HepG2 (cell line): Measurements from ENCODE around the gene CDH23. TPM values are rescaled to one million over a fixed set of nuclear protein-coding genes. Genes with fewer than 3 reads are reported as not detected.

Experiments
- ATAC-seq: fragments of 200-7000 bp; cut with Tn5 transposase; 3 replicates; pipeline ENCODE4 v1.9.1; 2020; ENCODE audit warnings: mild to moderate bottlenecking, moderate library complexity
- BruUV-seq: library from RNA; stranded (reverse); fragments of 400-500 nt; replicated peaks from 2 replicates; lab custom pipeline; 2021; lab: Mats Ljungman, UMichigan
- CTCF ChIA-PET: fragments of 300-600 bp; formaldehyde crosslinking; extraction: SDS; loops from one replicate; lab custom pipeline; 2021; ENCODE audit warnings: low total read pairs, inconsistent platforms, low intra/inter-chr PET ratio; lab: Yijun Ruan, JAX
- POLR2A ChIA-PET: fragments of 350-600 bp; sonication (Branson Sonifier 250); formaldehyde crosslinking; loops from one replicate; lab custom pipeline; 2020; ENCODE audit warnings: antibody characterized with exemption, inconsistent platforms; lab: Yijun Ruan, JAX
- DNase-seq: peaks from one replicate; pipeline ENCODE4 v3.0.0-alpha.2; 2015; ENCODE audit warnings: low spot score
- FAIRE-seq: peaks from 3 replicates; lab custom pipeline; 2011; peaks lifted over from hg19 to GRCh38; lab: Jason Lieb, UNC
- H2AFZ ChIP-seq: one replicate; pipeline ENCODE4 v1.6.1; 2011; ENCODE audit warnings: low read length, inconsistent platforms
- H3K27ac ChIP-seq: fragments of 300-600 bp; 3 replicates; pipeline ENCODE4 v1.8.0; 2011; ENCODE audit warnings: mixed run types, mild to moderate bottlenecking, mixed read lengths, low read length, inconsistent platforms; ENCODE audit not compliant: insufficient read depth; ENCODE audit errors: extremely low read length
- H3K27me3 ChIP-seq, 2 experiments: fragments of 200-600 bp in 1 of 2; 2 replicates in 1 of 2; 3 replicates in 1 of 2; pipeline versions ENCODE4 v1.6.0 to v1.8.0; 2011; ENCODE audit warnings: low read length in 2 of 2, mild to moderate bottlenecking in 2 of 2, moderate library complexity in 2 of 2, inconsistent platforms in 1 of 2; ENCODE audit not compliant: insufficient read depth in 2 of 2, control insufficient read depth in 1 of 2
- H3K36me3 ChIP-seq, 2 experiments: fragments of 200-600 bp in 1 of 2; replicated peaks in 1 of 2; 2 replicates in 1 of 2; 3 replicates in 1 of 2; pipeline versions ENCODE4 v1.5.1 to v1.8.0; 2011; ENCODE audit warnings: low read length in 2 of 2, inconsistent platforms in 1 of 2; ENCODE audit not compliant: insufficient read depth in 2 of 2, control insufficient read depth in 1 of 2
- H3K4me1 ChIP-seq: 2 replicates; pipeline ENCODE4 v1.5.1; 2012; ENCODE audit warnings: low read length, inconsistent platforms; ENCODE audit not compliant: insufficient read depth
- H3K4me2 ChIP-seq: 2 replicates; pipeline ENCODE4 v1.6.0; 2011; ENCODE audit warnings: low read depth, low read length, inconsistent platforms
- H3K4me3 ChIP-seq, 3 experiments: fragments of 200-600 bp in 1 of 3; sonication (generic), shearing (Covaris generic) in 1 of 3; replicated peaks in 1 of 3; 2 replicates each; pipeline ENCODE4 v1.5.1; 2011 to 2016; ENCODE audit warnings: low read length in 3 of 3, inconsistent platforms in 2 of 3, low read depth in 2 of 3, mild to moderate bottlenecking in 2 of 3, control low read depth in 1 of 3, mixed read lengths in 1 of 3; ENCODE audit not compliant: insufficient read depth in 1 of 3
- H3K79me2 ChIP-seq: one replicate; pipeline ENCODE4 v1.6.1; 2011; ENCODE audit warnings: low read length, inconsistent platforms; ENCODE audit not compliant: insufficient read depth
- H3K9ac ChIP-seq: 2 replicates; pipeline ENCODE4 v1.6.0; 2011; ENCODE audit warnings: mild to moderate bottlenecking, low read depth, low read length, inconsistent platforms; ENCODE audit not compliant: insufficient read depth
- H3K9me3 ChIP-seq: 2 replicates; pipeline ENCODE4 v1.5.1; 2012; ENCODE audit warnings: mild to moderate bottlenecking, low read length
- H4K20me1 ChIP-seq: 2 replicates; pipeline ENCODE4 v1.6.0; 2011; ENCODE audit warnings: inconsistent platforms, mild to moderate bottlenecking, low read length, moderate library complexity; ENCODE audit not compliant: insufficient read depth
- AKAP8 ChIP-seq: sonication (generic); formaldehyde crosslinking; IDR thresholded peaks from 2 replicates; pipeline ENCODE4 v1.5.1; 2020; ENCODE audit warnings: mild to moderate bottlenecking, missing genetic modification reagents
- GATAD1 ChIP-seq: IDR thresholded peaks from 2 replicates; pipeline ENCODE4 v1.6.1; 2016; ENCODE audit warnings: missing genetic modification reagents, missing compliant biosample characterization
- JUN ChIP-seq: sonication (generic); formaldehyde crosslinking; IDR thresholded peaks from 2 replicates; pipeline ENCODE4 v1.4.0; 2020; ENCODE audit warnings: mild to moderate bottlenecking, missing genetic modification reagents
- MTF1 ChIP-seq: sonication (generic); formaldehyde crosslinking; IDR thresholded peaks from 2 replicates; pipeline ENCODE4 v1.5.0; 2020; ENCODE audit warnings: missing genetic modification reagents
- PHF20 ChIP-seq: sonication (generic); formaldehyde crosslinking; IDR thresholded peaks from 2 replicates; pipeline ENCODE4 v1.5.0; 2020; ENCODE audit warnings: mild to moderate bottlenecking, missing genetic modification reagents
- REL ChIP-seq: sonication (generic); formaldehyde crosslinking; conservative IDR thresholded peaks from 2 replicates; pipeline ENCODE4 v1.8.0; 2022; ENCODE audit warnings: mild to moderate bottlenecking, missing genetic modification reagents, moderate library complexity
- SPEN ChIP-seq: sonication (generic); formaldehyde crosslinking; IDR thresholded peaks from 2 replicates; pipeline ENCODE4 v1.5.1; 2020; ENCODE audit warnings: low read depth, mild to moderate bottlenecking, missing genetic modification reagents
- SYNCRIP ChIP-seq: fragments of 200-400 bp; formaldehyde crosslinking; IDR thresholded peaks from 2 replicates; pipeline ENCODE4 v1.6.1; 2018; ENCODE audit warnings: mild to moderate bottlenecking, low read depth, low read length; ENCODE audit not compliant: insufficient read depth
- ZFP62 ChIP-seq: sonication (generic); formaldehyde crosslinking; IDR thresholded peaks from 2 replicates; pipeline ENCODE4 v1.4.0; 2020; ENCODE audit warnings: missing genetic modification reagents
- ZMYM3 ChIP-seq: sonication (generic); formaldehyde crosslinking; IDR thresholded peaks from 2 replicates; pipeline ENCODE4 v1.5.1; 2020; ENCODE audit warnings: mild to moderate bottlenecking, missing genetic modification reagents
- ZNF296 ChIP-seq: sonication (generic); formaldehyde crosslinking; conservative IDR thresholded peaks from 2 replicates; pipeline ENCODE4 v1.5.0; 2020; ENCODE audit warnings: mild to moderate bottlenecking, missing genetic modification reagents
- ZSCAN29 ChIP-seq: sonication (generic); formaldehyde crosslinking; conservative IDR thresholded peaks from 2 replicates; pipeline ENCODE4 v1.4.0; 2020; ENCODE audit warnings: mild to moderate bottlenecking, missing genetic modification reagents
- WGBS: methylation state at CpG from one replicate; pipeline ENCODE4 v1.1.6; 2017; ENCODE audit warnings: low lambda C conversion rate; 5-methylcytosine and 5-hydroxymethylcytosine counted together
- in situ Hi-C: cut with HindIII; loops from 2 replicates; pipeline ENCODE4 v1.10.0; 2017; ENCODE audit warnings: low pct_unique_long_range_greater_than_20kb; ENCODE audit not compliant: extremely low pct_ligation_motif_present
- intact Hi-C: fragments of 100-400 bp; cut with micrococcal nuclease; formaldehyde crosslinking; loops from one replicate; pipeline ENCODE4 v1.10.0; 2022; ENCODE audit not compliant: unreplicated experiment
- polyA plus RNA-seq, 8 experiments: library from polyadenylated mRNA; depleted of rRNA in 3 of 8; stranded (reverse) in 7 of 8; unstranded in 1 of 8; fragments of >200 nt; fragmentation: Illumina TruSeq in 4 of 8; extraction: Trizol in 4 of 8; gene quantifications; 2 replicates each; pipeline versions ENCODE4 v1.2.1 to v1.2.3, GENCODE V29; 2011 to 2016; ENCODE audit warnings: low read depth in 4 of 8, missing spikeins in 1 of 8, mixed read lengths in 1 of 8; ENCODE audit not compliant: insufficient read depth in 1 of 8
- total RNA-seq, 5 experiments: library from RNA; depleted of rRNA; stranded (reverse); fragments of >200 nt; fragmentation: Illumina TruSeq; extraction: Trizol; gene quantifications; 2 replicates each; pipeline ENCODE4 v1.2.3, GENCODE V29; 2016; ENCODE audit warnings: low read depth in 1 of 5
- TF ChIP-seq, protein P1 (sequence below): sonication (generic); formaldehyde crosslinking; IDR thresholded peaks from 2 replicates; pipeline ENCODE4 v1.5.1; 2020; ENCODE audit warnings: missing genetic modification reagents, mild to moderate bottlenecking, borderline replicate concordance
- TF ChIP-seq, protein P2 (sequence below): IDR thresholded peaks from 2 replicates; pipeline ENCODE4 v1.6.1; 2016; ENCODE audit warnings: missing genetic modification reagents, missing compliant biosample characterization
- TF ChIP-seq, protein P3 (sequence below): sonication (generic); formaldehyde crosslinking; IDR thresholded peaks from 2 replicates; pipeline ENCODE4 v1.4.0; 2020; ENCODE audit warnings: missing genetic modification reagents, borderline replicate concordance
- TF ChIP-seq, protein P4 (sequence below): sonication (generic); formaldehyde crosslinking; IDR thresholded peaks from 2 replicates; pipeline ENCODE4 v1.5.0; 2020; ENCODE audit warnings: missing genetic modification reagents
- TF ChIP-seq, protein P5 (sequence below): sonication (generic); formaldehyde crosslinking; IDR thresholded peaks from 2 replicates; pipeline ENCODE4 v1.8.1; 2023; ENCODE audit warnings: missing genetic modification reagents, mild to moderate bottlenecking, borderline replicate concordance
- TF ChIP-seq, protein P6 (sequence below): IDR thresholded peaks from 2 replicates; pipeline ENCODE4 v1.6.1; 2018; ENCODE audit warnings: missing genetic modification reagents, mild to moderate bottlenecking, missing compliant biosample characterization
- TF ChIP-seq, protein P7 (sequence below): sonication (generic); formaldehyde crosslinking; IDR thresholded peaks from 2 replicates; pipeline ENCODE4 v1.4.0; 2020; ENCODE audit warnings: missing genetic modification reagents

The CDH23 gene
- total and polyA plus RNA-seq, 2 of the 13 experiments (the other 11 are each of a cell fraction or from before 2014, with no cell fraction given) = 0.13 TPM; not detected in 1

DNA sequence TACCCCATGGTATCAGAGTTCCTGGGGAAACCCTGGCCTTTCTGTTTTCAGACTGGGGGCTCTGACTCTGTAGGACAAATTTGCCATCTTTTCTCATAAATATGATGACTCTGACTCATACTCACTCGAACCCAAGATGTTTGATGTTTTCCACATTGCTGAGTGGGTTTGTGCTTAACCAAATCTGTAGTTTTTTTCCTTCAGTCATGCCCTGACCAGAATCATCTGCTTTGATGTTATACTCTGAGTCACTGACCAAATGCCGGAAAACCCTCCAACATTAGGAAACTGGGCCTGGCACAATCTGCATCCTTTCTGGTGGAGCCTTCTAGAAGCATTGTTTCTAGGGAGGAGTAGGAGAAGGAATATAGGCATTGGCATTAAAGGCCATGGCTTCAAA lies 204.1 kb downstream of the CDH23 start:
- no peak for FAIRE-seq
- no peak overlapping the region for H3K4me3 ChIP-seq
- DNase-seq = no peak
- TF ChIP-seq ZFP62 (CRISPR knock-in tag) = no peak
- no peak for TF ChIP-seq AKAP8 (CRISPR knock-in tag)
- TF ChIP-seq SPEN (CRISPR knock-in tag) = no peak
- TF ChIP-seq ZMYM3 = no peak
- TF ChIP-seq, protein P1, sequence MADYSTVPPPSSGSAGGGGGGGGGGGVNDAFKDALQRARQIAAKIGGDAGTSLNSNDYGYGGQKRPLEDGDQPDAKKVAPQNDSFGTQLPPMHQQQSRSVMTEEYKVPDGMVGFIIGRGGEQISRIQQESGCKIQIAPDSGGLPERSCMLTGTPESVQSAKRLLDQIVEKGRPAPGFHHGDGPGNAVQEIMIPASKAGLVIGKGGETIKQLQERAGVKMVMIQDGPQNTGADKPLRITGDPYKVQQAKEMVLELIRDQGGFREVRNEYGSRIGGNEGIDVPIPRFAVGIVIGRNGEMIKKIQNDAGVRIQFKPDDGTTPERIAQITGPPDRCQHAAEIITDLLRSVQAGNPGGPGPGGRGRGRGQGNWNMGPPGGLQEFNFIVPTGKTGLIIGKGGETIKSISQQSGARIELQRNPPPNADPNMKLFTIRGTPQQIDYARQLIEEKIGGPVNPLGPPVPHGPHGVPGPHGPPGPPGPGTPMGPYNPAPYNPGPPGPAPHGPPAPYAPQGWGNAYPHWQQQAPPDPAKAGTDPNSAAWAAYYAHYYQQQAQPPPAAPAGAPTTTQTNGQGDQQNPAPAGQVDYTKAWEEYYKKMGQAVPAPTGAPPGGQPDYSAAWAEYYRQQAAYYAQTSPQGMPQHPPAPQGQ (CRISPR knock-in tag) = no peak
- no peak for TF ChIP-seq GATAD1 (CRISPR knock-in tag)
- TF ChIP-seq, protein P2, sequence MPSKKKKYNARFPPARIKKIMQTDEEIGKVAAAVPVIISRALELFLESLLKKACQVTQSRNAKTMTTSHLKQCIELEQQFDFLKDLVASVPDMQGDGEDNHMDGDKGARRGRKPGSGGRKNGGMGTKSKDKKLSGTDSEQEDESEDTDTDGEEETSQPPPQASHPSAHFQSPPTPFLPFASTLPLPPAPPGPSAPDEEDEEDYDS (CRISPR knock-in tag) = no peak
- TF ChIP-seq, protein P3, sequence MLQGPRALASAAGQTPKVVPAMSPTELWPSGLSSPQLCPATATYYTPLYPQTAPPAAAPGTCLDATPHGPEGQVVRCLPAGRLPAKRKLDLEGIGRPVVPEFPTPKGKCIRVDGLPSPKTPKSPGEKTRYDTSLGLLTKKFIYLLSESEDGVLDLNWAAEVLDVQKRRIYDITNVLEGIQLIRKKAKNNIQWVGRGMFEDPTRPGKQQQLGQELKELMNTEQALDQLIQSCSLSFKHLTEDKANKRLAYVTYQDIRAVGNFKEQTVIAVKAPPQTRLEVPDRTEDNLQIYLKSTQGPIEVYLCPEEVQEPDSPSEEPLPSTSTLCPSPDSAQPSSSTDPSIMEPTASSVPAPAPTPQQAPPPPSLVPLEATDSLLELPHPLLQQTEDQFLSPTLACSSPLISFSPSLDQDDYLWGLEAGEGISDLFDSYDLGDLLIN (CRISPR knock-in tag) = no peak
- no peak for TF ChIP-seq JUN (CRISPR knock-in tag)
- no peak for TF ChIP-seq PHF20 (CRISPR knock-in tag)
- TF ChIP-seq ZSCAN29 (CRISPR knock-in tag) = no peak
- TF ChIP-seq REL (CRISPR knock-in tag) = no peak
- TF ChIP-seq MTF1 = no peak
- TF ChIP-seq, protein P4, sequence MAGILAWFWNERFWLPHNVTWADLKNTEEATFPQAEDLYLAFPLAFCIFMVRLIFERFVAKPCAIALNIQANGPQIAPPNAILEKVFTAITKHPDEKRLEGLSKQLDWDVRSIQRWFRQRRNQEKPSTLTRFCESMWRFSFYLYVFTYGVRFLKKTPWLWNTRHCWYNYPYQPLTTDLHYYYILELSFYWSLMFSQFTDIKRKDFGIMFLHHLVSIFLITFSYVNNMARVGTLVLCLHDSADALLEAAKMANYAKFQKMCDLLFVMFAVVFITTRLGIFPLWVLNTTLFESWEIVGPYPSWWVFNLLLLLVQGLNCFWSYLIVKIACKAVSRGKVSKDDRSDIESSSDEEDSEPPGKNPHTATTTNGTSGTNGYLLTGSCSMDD = no peak
- TF ChIP-seq, protein P5, sequence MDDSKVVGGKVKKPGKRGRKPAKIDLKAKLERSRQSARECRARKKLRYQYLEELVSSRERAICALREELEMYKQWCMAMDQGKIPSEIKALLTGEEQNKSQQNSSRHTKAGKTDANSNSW (CRISPR knock-in tag) = no peak
- TF ChIP-seq, protein P6, sequence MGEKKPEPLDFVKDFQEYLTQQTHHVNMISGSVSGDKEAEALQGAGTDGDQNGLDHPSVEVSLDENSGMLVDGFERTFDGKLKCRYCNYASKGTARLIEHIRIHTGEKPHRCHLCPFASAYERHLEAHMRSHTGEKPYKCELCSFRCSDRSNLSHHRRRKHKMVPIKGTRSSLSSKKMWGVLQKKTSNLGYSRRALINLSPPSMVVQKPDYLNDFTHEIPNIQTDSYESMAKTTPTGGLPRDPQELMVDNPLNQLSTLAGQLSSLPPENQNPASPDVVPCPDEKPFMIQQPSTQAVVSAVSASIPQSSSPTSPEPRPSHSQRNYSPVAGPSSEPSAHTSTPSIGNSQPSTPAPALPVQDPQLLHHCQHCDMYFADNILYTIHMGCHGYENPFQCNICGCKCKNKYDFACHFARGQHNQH (CRISPR knock-in tag) = no peak
- TF ChIP-seq SYNCRIP = no peak
- TF ChIP-seq, protein P7, sequence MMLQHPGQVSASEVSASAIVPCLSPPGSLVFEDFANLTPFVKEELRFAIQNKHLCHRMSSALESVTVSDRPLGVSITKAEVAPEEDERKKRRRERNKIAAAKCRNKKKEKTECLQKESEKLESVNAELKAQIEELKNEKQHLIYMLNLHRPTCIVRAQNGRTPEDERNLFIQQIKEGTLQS = no peak
- no peak for TF ChIP-seq ZNF296 (CRISPR knock-in tag)
- TF ChIP-seq, all 625 proteins: peak for 0
- Histone ChIP-seq H3K9ac (no peak overlapping the region), H3K36me3 (no peaks in the 10 kb centered on the region), H3K27ac (no peak overlapping the region), H3K27me3 (no peaks in the 10 kb centered on the region; a peak in 2 of 5 replicates), H2AFZ (no peak overlapping the region), H3K4me1 (peaks cover 24% of the 10 kb centered on the region), H3K9me3 (no peaks in the 10 kb centered on the region), H3K79me2 (no peaks in the 10 kb centered on the region), H4K20me1 (no peaks in the 10 kb centered on the region), H3K4me2 (no peak overlapping the region)
- no peak for ATAC-seq
- ChIA-PET CTCF (no interaction called here), POLR2A (no interaction called here)
- BruUV-seq = no TSS peak
- intact Hi-C loops (loop anchor here (10.0 kb wide), 1 partner anchor 286 kb away; the partner anchor contains the start of gene SLC29A3), in situ Hi-C loops (no loop called here)
- 5% methylated on average over 2 of the region's 2 CpGs for WGBS
